Activated effector memory CD4-positive, alpha-beta T cell treated with anti-CD3 and anti-CD28 coated beads, Interleukin-2, amount 50 U/mL, for 16 hours (primary cell): Measurements from ENCODE around the gene CNTN5.

Experiments
- DNase-seq: peaks from one replicate; pipeline ENCODE4 v3.0.0-alpha.2; 2020

CNTN5 gene

GRCh38 chr11:99171330-99171729 is 150.6 kb downstream of the CNTN5 start:
- DNase-seq = no peak

- no peak for DNase-seq
Observed at GRCh38 chr11:99176430-99176829, 155.7 kb downstream of the CNTN5 start.

- DNase-seq = no peak
Observed at GRCh38 chr11:99177446-99177845, 156.7 kb downstream of the CNTN5 start.

GRCh38 chr11:99184146-99184545 is 163.4 kb downstream of the CNTN5 start:
- no peak for DNase-seq

- DNase-seq = no peak
Observed at GRCh38 chr11:99188221-99188620, 167.5 kb downstream of the CNTN5 start.

GRCh38 chr11:99192716-99193115 is 172.0 kb downstream of the CNTN5 start:
- no peak for DNase-seq

- DNase-seq = no peak
Observed at GRCh38 chr11:99197477-99197876, 176.7 kb downstream of the CNTN5 start.

GRCh38 chr11:99198215-99198614 is 177.5 kb downstream of the CNTN5 start:
- no peak for DNase-seq

- no peak for DNase-seq
Observed at GRCh38 chr11:99199341-99199740, 178.6 kb downstream of the CNTN5 start.

- no peak for DNase-seq
Observed at GRCh38 chr11:99200720-99201119, 180.0 kb downstream of the CNTN5 start.

- DNase-seq = no peak
Observed at GRCh38 chr11:99208813-99209212, 188.1 kb downstream of the CNTN5 start.

- DNase-seq = no peak
Observed at GRCh38 chr11:99229544-99229943, 208.8 kb downstream of the CNTN5 start.

GRCh38 chr11:99234534-99234933 is 213.8 kb downstream of the CNTN5 start:
- DNase-seq = no peak

GRCh38 chr11:99238401-99238800 is 217.7 kb downstream of the CNTN5 start:
- no peak for DNase-seq

GRCh38 chr11:99240192-99241030 is 219.7 kb downstream of the CNTN5 start:
- DNase-seq = no peak

GRCh38 chr11:99241066-99241465 is 220.3 kb downstream of the CNTN5 start:
- no peak for DNase-seq

GRCh38 chr11:99244613-99245012 is 223.9 kb downstream of the CNTN5 start:
- no peak for DNase-seq

- DNase-seq = no peak
Observed at GRCh38 chr11:99246199-99246598, 225.4 kb downstream of the CNTN5 start.

- no peak for DNase-seq
Observed at GRCh38 chr11:99256614-99257013, 235.9 kb downstream of the CNTN5 start.

- no peak for DNase-seq
Observed at GRCh38 chr11:99257131-99257530, 236.4 kb downstream of the CNTN5 start.

GRCh38 chr11:99260696-99261095 is 239.9 kb downstream of the CNTN5 start:
- DNase-seq = no peak

- DNase-seq = no peak
Observed at GRCh38 chr11:99268886-99269285, 248.1 kb downstream of the CNTN5 start.

GRCh38 chr11:99271527-99271926 is 250.8 kb downstream of the CNTN5 start:
- no peak for DNase-seq

- DNase-seq = no peak
Observed at GRCh38 chr11:99275521-99275920, 254.8 kb downstream of the CNTN5 start.

- DNase-seq = no peak
Observed at GRCh38 chr11:99277281-99277680, 256.5 kb downstream of the CNTN5 start.
